ENCODE results near the gene IGF2BP2. TPM values are rescaled to one million over a fixed set of nuclear protein-coding genes. Genes with fewer than 3 reads are reported as not detected.
"Not testable (repeated sequence)": the region's sequence is repeated elsewhere in the genome, so short reads cannot be mapped to it uniquely, and the experiment has no call there.

The IGF2BP2 gene
- total RNA-seq, 2 donors from 2014 or later, result 2.6 to 2.7 TPM

DNA sequence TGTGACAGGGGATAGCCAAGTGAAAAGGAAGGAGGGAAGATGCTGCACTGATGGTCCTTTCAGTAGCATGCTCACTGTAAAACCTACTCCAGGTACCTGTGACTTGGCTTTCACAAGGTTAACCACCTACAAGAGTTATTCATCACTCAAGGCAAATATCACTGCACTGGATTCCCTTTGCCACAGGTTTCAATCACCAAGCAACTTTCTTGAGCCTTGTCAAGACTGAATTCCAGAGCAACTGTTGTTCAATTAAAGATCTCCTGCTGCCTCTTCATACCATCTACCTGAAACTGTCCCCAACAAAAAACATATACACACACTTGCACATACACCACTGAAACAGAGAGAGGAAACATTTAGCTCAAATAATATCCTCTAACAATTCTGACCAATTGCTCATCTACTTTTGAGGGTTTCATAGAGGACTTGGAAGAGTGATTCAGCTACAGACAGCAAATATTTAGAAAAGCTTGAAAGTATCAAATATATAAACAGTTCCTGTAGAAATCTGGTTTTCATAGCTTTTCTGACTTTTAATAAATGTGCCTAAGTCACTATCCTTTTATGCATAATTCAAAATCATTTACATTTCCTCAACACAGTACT is 6.5 kb downstream of the IGF2BP2 start:
- Histone ChIP-seq H3K27ac (no peak overlapping the region), H3K4me3 (no peak overlapping the region), H3K36me3 (no peaks in the 10 kb centered on the region), H3K27me3 (replicated peaks; ENCODE audit: insufficient read depth) (peaks cover 12% of the 10 kb centered on the region), H3K4me1 (ENCODE audit: control insufficient read depth in 1 of 2, low read depth in 2 of 2) (peaks cover 7 to 11% of the 10 kb centered on the region in 2 donors), H3K9me3 (no peaks in the 10 kb centered on the region)
- no peak for DNase-seq (ENCODE audit: low spot score)
- ATAC-seq (ENCODE audit: insufficient number of reproducible peaks, low FRiP score, low read depth), result no peak
- TF ChIP-seq, protein P1, sequence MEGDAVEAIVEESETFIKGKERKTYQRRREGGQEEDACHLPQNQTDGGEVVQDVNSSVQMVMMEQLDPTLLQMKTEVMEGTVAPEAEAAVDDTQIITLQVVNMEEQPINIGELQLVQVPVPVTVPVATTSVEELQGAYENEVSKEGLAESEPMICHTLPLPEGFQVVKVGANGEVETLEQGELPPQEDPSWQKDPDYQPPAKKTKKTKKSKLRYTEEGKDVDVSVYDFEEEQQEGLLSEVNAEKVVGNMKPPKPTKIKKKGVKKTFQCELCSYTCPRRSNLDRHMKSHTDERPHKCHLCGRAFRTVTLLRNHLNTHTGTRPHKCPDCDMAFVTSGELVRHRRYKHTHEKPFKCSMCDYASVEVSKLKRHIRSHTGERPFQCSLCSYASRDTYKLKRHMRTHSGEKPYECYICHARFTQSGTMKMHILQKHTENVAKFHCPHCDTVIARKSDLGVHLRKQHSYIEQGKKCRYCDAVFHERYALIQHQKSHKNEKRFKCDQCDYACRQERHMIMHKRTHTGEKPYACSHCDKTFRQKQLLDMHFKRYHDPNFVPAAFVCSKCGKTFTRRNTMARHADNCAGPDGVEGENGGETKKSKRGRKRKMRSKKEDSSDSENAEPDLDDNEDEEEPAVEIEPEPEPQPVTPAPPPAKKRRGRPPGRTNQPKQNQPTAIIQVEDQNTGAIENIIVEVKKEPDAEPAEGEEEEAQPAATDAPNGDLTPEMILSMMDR (IDR thresholded peaks at IDR 0.05), result no peak

DNA sequence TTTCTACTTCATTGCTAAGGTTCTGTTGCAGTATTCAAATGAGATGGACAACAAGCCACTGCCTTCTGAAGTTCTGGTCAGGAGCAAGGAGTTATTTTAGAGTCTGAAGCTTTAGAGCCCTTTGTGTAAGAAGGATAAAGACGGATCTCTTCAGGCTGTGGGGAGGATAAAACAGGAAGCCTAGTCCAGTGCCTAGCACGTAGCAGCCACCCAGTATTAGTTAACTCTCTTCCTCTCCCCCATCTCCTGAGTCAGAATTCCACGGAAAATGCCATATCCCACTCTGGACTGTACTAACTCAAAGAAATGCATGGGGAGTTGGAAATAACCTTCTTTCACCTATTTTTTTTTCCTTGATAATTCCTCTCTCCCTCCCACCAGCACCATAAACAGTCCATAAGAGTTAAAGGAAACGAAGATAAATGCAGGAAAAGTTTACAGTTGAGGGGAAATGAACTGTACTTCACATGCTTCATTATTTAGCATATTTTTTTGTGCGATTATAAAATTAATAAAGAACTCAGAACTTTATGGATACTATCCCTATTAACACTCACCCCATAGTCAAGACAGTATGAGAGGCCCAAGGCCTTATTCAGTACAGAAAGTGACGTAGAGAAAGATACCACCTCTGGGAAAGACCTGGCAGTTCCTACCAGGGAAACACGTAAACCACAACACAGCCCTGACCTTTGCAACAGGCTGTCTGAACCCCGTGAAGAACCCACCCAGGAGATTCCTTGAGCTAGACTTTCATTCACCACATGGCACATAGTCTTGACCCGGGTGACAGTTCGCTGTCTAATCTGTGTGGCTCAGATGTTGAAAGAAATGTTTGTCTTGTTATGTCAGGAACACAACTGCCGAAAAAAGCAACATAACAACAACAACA is 9.2 kb downstream of the IGF2BP2 start:
- Histone ChIP-seq H3K9me3 (no peaks in the 10 kb centered on the region), H3K36me3 (no peaks in the 10 kb centered on the region), H3K4me1 (ENCODE audit: control insufficient read depth in 1 of 2, low read depth in 2 of 2) (no peaks in the 10 kb centered on the region), H3K27me3 (replicated peaks; ENCODE audit: insufficient read depth) (no peaks in the 10 kb centered on the region), H3K27ac (no peak overlapping the region), H3K4me3 (no peak overlapping the region)
- DNase-seq (ENCODE audit: low spot score) (no peak), ATAC-seq (ENCODE audit: insufficient number of reproducible peaks, low FRiP score, low read depth) (no peak)
- TF ChIP-seq, protein P1 (IDR thresholded peaks at IDR 0.05), result no peak

DNA sequence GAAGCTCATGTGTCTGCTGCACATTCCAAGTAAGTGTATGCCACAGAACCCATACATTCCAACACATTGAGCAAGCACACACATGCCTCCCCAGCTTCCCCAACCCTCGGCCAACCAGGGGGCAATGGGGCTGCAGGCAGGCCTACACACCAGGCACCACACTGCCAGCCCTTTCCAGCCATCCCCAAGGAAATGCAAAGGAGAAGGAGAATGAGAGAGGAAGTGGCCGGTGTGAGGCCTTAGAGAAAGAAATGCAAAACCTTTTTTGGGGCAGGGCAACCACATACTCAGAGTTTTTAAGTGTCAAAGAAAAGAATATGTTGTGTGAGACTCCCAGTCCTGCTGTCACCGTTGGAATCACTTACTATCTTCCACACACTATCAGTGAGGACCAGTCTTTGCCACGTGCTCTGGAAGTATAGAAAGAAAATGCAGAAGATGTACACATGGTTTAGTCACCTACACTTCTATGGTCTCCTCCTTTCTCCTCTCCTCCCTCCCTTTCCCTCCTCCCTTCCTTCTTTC is 11.1 kb downstream of the IGF2BP2 start:
- no peak for ATAC-seq (ENCODE audit: insufficient number of reproducible peaks, low FRiP score, low read depth)
- no peaks in the 10 kb centered on the region for H3K36me3 ChIP-seq

DNA sequence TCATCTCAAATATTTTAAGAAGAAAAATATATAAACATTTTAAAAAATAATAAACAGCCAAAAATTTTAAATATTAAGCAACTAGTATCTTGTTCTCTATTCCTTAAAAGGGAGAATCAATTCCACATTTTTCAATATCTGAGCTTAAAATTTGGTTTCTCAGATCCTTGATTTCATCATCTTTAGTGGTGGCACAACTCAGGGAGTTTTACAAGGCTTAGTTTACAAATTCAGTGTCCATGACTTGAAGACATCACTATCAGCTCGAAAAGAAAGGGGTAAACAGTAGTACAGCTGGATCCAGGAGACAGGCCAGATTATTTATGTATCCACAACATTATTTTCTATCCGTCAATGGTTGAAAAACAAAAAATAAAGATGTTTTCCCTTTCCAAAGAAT is 11.6 kb downstream of the IGF2BP2 start:
- H3K4me1 ChIP-seq (ENCODE audit: control insufficient read depth in 1 of 2, low read depth in 2 of 2), result no peaks in the 10 kb centered on the region
- no peaks in the 10 kb centered on the region for H3K36me3 ChIP-seq
- H3K4me3 ChIP-seq, result no peak overlapping the region
- no peak for DNase-seq (ENCODE audit: low spot score)
- H3K9me3 ChIP-seq, result no peaks in the 10 kb centered on the region
- no peaks in the 10 kb centered on the region for H3K27me3 ChIP-seq (replicated peaks; ENCODE audit: insufficient read depth)
- no peak for ATAC-seq (ENCODE audit: insufficient number of reproducible peaks, low FRiP score, low read depth)
- H3K27ac ChIP-seq, result no peak overlapping the region
- TF ChIP-seq, protein P1 (IDR thresholded peaks at IDR 0.05), result no peak

More for the DNA sequence above, 11.1 kb downstream of the IGF2BP2 start:
- Histone ChIP-seq H3K4me3 (no peak overlapping the region), H3K27me3 (replicated peaks; ENCODE audit: insufficient read depth) (no peaks in the 10 kb centered on the region), H3K9me3 (no peaks in the 10 kb centered on the region), H3K27ac (no peak overlapping the region), H3K4me1 (ENCODE audit: control insufficient read depth in 1 of 2, low read depth in 2 of 2) (no peaks in the 10 kb centered on the region)
- DNase-seq (ENCODE audit: low spot score), result no peak
- TF ChIP-seq, protein P1 (IDR thresholded peaks at IDR 0.05), result no peak

DNA sequence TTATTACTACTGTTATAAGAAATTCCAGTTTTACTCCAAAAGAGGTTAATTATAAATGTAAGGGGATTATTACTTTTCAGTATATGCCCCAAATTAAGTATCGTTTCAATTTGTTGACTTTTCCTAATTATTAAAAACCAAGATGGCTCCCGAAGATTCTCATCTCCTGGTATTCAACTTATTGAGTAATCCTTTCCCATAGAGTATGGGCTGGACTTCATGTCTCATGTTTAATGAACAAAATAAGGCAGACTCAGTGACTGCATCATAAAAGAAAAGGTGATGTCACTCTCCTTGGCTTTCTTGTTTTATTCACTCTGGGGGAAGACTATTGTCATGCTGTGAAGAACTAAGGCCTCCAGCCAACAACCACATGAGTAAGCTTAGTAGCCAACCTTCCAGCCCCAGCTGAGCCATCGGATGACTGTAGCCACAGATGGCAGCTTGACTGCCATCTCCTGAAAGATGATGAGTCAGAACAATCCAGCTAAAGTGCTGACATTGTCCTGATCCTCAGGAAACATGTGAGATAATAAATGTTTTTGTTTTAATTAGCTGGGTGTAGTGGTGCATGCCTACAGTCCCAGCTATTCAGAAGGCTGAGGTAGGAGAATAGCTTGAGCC is 17.3 kb downstream of the IGF2BP2 start:
- Histone ChIP-seq H3K4me3 (no peak overlapping the region), H3K4me1 (ENCODE audit: control insufficient read depth in 1 of 2, low read depth in 2 of 2) (no peaks in the 10 kb centered on the region), H3K27ac (no peak overlapping the region), H3K9me3 (no peaks in the 10 kb centered on the region), H3K27me3 (replicated peaks; ENCODE audit: insufficient read depth) (no peaks in the 10 kb centered on the region), H3K36me3 (no peaks in the 10 kb centered on the region)
- DNase-seq (ENCODE audit: low spot score), result no peak
- no peak for ATAC-seq (ENCODE audit: insufficient number of reproducible peaks, low FRiP score, low read depth)
- TF ChIP-seq, protein P1 (IDR thresholded peaks at IDR 0.05), result no peak

DNA sequence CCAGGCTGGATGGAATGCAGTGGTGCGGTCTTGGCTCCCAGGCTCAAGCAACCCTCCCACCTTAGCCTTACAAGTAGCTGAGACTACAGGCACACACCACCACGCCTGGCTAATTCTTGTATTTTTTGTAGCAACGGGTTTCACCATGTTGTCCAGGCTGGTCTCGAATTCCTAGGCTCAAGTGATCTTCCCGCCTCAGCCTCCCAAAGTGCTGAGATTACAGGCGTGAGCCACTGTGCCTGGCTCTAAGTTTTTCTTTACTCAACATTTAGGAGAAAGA is 26.1 kb downstream of the IGF2BP2 start:
- H3K36me3 ChIP-seq; ATAC-seq (ENCODE audit: insufficient number of reproducible peaks, low FRiP score, low read depth); H3K4me3 ChIP-seq; H3K27ac ChIP-seq; H3K9me3 ChIP-seq; DNase-seq (ENCODE audit: low spot score); H3K27me3 ChIP-seq (replicated peaks; ENCODE audit: insufficient read depth); H3K4me1 ChIP-seq (ENCODE audit: control insufficient read depth in 1 of 2, low read depth in 2 of 2): not testable (repeated sequence)

Data from thoracic aorta (tissue), 2 donors.